NCI-H128 (cell line): ENCODE results near the gene CCDC91.
"Not testable (repeated sequence)": the region's sequence is repeated elsewhere in the genome, so short reads cannot be mapped to it uniquely, and the experiment has no call there.

Experiments
- DNase-seq: peaks from one replicate; lab custom pipeline; 2025; ENCODE audit not compliant: unreplicated experiment; lab: John Stamatoyannopoulos, UW

CCDC91 gene

DNA sequence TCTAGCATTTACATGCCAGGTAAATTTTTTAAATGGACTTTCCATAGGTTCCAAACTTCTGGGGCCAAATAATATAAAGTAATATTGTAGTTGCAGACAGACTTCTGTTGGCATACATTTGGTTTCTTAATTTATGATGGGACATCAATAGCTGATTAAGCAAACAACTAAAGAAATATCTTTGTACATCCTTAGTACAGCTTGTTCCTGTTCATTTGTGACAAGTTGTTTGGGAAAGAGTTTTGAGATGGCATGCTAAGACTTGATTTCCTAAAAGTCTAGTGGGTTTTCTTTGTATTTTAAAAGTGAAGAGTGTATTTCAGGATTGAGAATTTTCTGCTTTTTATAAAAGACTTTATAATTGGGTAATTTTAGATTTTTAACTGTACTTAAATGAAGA lies 41.0 kb downstream of the CCDC91 start:
- no peak for DNase-seq

DNA sequence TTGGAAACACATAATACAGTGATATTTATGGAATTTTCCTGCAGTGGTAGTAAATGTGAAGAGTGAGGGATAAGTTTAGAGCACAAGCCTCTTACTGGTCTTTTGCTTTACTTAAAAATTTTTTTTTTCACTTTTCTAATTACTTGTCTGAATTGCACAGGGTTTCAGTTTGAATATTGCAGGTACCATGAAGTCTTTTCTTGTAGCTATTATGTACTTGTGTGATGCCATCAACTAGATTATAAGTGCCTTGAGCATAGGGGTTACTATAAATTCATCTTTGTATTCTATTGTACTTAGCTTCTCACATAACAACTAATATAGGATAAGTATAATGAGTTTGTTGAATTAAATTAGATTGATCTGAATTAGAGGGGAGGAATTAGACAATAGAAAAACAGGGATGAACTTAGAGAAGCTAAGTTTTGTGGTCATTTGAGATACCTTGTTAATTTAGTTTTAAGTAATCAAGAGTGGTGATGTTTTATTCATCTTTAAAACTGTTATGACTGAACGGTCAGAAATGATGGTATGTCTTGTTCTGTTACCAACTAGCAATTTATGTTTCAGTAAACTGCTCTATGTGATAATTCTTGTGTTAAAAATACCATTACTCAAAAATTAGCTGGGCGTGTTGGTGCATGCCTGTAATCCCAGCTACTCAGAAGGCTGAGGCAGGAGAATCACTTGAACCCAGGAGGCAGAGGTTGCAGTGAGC lies 42.1 kb downstream of the CCDC91 start:
- DNase-seq: no peak

DNA sequence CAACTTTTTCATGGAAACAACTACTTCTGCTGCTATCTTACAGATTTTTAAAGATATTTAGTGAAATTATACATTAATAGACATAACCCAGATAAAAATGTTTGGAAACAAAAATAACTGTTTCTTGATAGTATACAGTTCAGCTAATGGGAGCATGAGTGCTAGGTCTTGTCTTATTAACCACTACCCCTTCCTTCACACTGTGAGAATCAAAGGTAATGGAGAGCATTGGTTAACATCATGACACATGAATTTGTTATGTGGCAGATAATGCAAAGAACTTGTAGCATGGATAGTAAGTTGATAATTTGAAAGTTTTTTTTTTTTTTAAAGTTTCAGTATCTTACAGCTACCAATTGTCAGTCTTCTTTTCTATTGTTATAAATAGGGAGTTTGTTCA lies 44.2 kb downstream of the CCDC91 start:
- DNase-seq: no peak

GRCh38 chr12:28235015-28235414 lies 44.8 kb downstream of the CCDC91 start:
- DNase-seq: no peak

DNA sequence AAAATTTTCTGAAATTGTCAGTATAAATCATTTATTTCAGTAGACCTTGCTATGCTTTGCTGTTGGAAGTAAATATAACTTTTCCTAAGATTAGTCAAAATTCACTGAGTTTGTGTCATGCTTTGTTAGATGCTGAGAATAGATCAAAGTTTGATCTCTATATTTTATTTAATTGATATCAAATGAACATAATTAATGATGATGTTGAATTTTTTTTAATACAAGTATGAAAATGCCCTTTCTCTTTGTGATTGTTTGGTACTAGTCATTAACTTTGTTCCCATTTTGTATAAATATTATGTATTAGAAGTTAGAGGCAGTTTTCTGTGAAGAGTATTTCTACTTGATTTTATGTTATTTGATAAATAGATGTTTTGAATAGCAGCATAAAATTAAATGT lies 45.7 kb downstream of the CCDC91 start:
- no peak for DNase-seq

DNA sequence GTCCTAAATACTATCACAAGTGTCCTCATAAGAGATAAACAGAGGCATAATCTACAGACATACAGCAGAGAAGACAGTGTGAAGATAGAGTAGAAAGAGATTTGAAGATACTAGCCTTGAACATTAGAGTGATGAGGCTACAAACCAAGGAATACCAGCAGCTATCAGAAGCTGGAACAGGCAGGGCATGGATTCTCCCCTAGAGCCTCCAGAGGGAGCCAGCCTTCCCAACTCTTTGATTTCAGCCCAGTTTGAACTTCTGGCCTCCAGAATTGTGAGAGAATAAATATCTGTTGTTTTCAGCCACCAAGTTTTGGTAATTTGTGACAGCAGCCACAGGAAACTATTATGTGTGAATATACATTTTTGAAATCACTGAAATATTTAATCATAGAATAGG lies 47.2 kb downstream of the CCDC91 start:
- no peak for DNase-seq

- DNase-seq: no peak
These were observed 49.7 kb downstream of the CCDC91 start for GRCh38 chr12:28239918-28240317.

DNA sequence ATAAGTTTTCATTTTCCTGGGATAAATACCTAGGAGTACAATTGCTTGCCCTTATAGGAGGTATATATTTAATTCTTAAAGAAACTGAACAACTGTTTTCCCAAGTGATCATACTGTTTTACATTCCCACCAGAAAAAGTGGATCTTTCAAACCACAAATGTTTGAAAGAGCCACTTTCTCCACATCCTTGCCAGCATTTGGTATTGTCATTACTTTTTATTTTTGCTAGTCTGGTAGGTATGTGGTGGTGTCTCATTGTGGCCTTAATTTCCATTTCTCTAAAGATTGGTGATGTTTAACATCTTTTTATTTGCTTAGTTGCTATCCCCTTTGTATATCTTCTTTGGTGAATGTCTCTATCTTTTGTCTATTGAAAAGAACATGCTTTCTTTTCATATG lies 50.6 kb downstream of the CCDC91 start:
- DNase-seq: no peak

GRCh38 chr12:28242129-28242495 lies 51.9 kb downstream of the CCDC91 start:
- DNase-seq: no peak

GRCh38 chr12:28242496-28243309 lies 52.4 kb downstream of the CCDC91 start:
- DNase-seq: no peak

DNA sequence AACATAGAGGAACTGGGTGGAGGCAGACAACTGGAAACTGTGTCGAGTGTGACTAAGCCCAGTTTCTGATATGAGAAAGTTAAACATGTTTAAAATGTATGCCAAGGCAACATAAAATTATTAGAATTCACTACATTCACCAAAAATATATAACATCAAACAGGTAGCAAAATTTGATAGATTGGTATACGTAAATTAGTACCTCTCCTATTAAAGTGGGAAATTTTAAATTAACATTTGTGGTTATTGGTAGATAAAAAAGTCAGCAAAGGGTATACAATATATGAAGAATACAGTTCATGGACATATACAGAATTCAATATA lies 53.0 kb downstream of the CCDC91 start:
- DNase-seq: no peak

DNA sequence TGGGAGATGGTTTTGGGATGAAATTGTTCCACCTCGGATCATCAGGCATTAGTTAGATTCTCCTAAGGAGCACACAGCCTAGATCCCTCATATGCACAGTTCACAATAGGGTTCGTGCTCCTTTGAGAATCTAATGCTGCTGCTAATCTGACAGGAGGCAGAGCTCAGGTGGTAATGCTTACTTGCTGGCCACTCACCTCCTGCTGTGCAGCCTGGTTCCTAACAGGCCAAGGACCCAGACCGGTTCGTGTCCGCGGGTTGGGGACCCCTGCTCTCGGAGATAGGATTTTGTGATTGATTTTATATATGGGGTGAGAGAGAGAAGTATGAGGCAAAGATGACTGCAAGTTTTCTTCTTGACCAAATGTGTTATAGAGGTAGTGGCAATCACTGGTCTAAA lies 57.5 kb downstream of the CCDC91 start:
- no peak for DNase-seq

GRCh38 chr12:28248555-28249145 lies 58.4 kb downstream of the CCDC91 start:
- no peak for DNase-seq

DNA sequence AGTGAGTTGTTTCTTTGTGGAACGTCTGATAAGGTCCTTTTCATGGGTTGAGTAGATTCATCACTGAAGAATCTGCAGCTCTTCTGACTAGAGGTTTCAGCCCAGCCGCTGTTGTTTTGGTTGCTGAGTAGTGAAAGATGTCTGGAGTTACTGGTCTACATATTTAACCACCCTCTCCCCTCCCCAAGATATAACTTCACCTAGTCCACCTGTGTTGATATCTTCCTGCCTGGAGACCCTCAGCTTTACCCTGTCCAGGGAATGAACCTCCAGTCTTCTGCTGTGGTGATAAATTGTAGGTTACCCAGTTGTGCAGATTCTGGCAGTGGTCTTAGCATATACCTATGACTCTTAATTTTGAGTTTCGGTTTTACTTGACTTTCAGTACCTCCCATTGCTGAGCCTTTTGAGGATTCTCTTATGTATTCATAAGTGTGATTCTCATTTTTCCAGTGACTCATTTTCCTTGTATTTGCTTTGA lies 62.9 kb downstream of the CCDC91 start:
- DNase-seq: no peak

- DNase-seq: no peak
These were observed 67.2 kb downstream of the CCDC91 start for GRCh38 chr12:28257411-28257810.

DNA sequence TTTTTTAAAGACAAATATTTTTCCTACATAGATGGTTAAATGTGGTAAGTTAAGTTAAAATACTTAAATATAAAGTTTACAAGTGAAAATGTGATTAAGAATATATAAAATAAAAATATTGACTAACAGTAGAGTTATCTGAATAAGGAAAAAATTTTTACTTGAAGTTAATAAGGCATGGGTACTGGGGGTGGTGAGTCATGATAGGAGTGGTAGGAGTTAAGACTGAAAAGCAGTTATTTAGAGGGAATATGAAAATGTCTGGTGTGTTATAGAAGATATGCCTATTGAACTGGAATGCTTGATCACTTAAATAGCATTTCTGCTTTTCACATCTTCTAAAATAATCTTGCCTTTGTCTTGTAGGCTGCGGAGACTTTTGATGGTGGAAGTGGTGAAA lies 68.7 kb downstream of the CCDC91 start:
- DNase-seq: no peak

DNA sequence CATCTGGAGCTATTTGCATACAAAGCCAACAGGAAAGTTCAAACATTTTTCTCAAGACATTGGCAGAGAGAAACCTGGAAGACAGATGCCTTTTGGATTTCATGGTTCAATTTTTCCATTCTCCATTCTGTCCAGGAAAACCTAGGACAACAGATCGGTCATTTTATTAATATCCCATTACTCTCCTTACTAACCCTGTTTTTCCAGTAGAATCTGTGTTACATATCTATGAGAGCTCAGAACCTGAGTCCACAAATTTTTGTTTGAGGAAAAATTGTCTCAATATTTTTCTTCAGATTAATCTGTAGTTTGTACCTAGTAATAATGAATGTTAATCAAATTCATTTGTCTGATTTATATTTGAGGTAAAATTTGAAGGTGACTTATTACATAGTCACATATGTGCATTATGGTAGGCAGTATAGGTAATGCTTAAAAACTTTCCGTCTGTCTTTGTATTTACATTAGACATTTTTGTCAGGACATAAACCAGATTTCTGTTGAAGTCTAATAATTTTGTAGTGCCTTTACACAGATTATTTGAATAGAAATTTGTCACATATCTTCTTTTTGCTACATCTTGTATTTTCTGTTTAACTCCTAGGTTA lies 75.3 kb downstream of the CCDC91 start:
- DNase-seq: no peak

DNA sequence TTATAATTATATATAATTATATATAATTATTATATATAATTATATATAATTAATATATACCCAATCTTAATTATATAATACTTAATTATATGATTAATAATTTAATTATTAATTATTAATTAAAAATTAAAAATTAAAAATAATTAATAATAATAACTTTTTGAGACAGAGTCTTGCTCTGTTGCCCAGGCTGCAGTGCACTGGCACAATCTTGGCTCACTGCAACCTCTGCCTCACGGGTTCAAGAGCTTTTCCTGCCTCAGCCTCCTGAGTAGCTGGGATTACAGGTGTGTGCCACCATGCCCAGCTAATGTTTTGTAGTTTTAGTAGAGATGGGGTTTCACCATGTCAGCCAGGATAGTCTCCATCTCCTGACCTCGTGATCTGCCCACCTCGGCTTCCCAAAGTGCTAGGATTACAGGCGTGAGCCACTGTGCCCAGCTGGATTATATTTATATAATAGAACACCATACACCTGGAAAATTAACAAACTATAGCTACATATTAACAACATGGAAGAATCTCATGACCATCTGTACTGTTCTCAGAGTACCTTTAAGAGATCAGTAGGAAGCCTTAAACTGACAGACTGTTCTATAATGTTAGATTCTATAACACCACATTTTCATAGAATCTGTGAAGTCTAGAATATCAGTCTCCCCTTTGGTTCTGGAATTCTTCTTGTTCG lies 77.8 kb downstream of the CCDC91 start:
- not testable (repeated sequence) for DNase-seq

- DNase-seq: no peak
These were observed 78.5 kb downstream of the CCDC91 start for GRCh38 chr12:28268608-28269229.

DNA sequence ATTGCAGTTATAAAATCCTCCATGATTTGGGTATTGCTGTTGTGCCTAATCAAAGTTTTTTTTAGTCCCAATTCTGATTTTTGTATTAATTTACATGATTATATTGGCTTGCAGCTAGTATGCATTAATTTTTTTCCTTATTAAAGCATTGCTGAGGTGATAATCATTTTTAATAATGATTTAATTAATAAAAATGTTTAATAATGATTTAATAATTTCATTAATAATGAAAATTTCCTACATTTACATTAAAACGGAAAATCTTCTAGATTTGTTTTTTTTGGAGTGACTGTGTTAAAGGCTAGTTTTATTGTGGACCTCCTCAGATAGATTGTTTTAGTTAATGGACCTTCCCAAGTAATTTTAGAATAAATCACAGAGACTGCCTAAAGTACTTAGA lies 79.6 kb downstream of the CCDC91 start:
- no peak for DNase-seq

DNA sequence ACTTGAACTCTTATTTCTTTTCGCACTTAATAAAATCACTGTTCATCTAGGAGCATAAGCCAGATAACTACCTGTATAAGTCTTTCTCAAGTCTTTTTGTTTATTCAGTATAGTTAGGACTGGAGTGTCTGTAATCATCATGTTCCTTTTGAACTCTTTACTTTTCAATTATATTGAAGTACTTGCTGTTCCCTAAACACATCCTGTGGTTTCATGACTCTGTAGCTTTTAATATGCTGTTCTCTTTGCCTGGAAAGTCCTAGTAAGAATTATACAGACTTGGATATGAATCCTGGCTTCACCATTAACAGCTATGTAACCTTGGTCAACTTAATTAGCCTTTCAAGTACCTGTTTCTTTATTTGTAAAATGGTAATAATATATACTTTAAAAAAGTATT lies 88.2 kb downstream of the CCDC91 start:
- no peak for DNase-seq
